CD4-positive, alpha-beta T cell treated with Interleukin-6 at 100 ng/mL for 8 hours (primary cell): ENCODE data around the gene PPP4R2.
A peak's percentile ranks its signal among the peaks of the same experiment; 100 is the strongest.

Source experiments
- DNase-seq: peaks from one replicate; pipeline ENCODE4 v3.0.0-alpha.2; 2020; ENCODE audit warnings: mixed read lengths, low spot score

Gene PPP4R2, protein sequence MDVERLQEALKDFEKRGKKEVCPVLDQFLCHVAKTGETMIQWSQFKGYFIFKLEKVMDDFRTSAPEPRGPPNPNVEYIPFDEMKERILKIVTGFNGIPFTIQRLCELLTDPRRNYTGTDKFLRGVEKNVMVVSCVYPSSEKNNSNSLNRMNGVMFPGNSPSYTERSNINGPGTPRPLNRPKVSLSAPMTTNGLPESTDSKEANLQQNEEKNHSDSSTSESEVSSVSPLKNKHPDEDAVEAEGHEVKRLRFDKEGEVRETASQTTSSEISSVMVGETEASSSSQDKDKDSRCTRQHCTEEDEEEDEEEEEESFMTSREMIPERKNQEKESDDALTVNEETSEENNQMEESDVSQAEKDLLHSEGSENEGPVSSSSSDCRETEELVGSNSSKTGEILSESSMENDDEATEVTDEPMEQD

DNA sequence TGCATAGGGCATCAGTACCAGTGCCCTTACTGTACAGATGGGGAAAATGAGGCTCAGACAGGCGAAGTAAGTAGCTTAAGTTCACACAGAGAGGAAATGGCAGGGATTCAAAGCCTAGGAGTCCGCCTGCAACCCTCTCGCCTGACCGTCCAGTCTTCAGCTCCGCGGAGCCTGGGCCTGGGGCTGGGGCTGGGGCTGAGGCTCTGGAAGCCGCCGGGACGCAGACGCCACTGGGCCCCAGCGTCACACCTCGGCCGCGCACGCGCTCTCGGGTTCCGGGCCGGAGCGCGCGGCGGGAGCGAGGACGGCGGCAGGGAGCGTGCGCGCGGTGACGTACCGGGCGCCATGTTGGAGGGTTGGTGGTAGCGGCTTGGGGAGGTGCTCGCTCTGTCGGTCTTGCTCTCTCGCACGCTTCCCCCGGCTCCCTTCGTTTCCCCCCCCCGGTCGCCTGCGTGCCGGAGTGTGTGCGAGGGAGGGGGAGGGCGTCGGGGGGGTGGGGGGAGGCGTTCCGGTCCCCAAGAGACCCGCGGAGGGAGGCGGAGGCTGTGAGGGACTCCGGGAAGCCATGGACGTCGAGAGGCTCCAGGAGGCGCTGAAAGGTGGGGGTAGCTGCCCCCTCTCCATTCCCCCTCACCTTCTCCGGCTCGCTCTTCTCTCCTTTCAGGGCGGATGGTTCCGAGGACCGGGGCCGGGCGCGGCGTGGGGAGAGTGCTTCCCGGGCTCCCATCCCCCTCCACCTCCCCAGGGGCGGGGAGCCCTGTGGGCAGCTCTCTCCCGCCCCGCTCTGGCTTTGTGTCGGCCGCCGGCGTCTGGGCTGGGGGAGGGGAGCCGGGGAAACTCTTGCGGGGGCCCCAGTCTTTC lies at the start of gene PPP4R2:
PPP4R2 (plus strand) TSS at position 339 of the 861 bp plus-strand sequence; CDS start at position 566, 227 bp downstream.
- peak; percentile 89 for DNase-seq

DNA sequence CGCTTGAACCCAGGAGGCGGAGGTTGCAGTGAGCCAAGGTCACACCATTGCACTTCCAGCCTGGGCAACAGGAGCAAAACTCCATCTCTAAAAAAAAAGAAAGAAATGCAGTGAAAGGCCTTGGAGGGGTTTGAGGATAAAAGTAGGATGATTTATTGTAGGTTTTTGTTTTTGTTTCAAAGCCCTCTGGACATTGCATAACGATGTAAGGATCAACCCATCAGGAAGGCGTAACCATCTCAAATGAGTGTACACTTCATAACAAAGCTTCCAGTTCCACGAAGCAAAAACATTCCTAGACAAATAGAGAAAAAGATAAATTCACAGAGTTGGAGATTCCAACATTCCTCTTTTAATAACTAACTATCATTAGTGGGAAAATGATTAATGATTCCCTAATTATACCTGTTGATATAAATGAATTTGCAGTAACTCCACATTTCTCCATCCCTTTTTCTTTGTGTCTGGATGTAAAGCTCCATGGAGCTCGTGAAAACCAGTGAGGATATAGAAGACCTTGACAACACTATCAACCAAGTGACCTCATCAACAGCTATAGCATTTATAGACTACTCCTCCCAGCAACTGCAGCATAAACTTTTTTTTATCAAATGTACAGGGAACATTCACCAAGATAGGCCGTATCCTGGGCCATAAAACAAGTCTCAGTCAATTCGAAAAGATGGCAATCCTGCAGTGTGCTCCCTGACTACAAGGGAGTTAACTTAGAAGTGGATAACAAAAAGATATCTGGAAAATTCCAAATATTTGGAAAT lies 48.7 kb upstream of the PPP4R2 start:
- no peak for DNase-seq

DNA sequence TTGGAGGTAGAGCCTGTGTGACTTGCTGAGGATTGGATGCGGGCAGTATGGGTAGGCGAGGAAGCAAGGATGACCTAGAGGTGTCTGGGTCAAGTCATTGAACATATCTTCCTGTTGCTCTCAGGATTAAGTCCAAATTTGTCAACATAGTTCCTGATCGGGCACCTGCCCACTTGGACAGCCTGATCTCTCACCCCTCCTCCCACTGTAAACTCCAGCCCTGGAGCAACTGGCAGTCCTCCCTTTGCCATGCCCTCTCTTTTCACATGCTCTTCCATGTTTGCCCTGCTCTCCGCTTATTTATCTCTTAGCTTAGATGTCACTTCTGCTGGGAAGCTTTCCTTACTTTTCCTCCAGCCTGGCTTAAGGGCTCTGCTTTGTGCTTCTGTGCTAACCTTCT lies 47.6 kb upstream of the PPP4R2 start:
- DNase-seq = no peak

DNA sequence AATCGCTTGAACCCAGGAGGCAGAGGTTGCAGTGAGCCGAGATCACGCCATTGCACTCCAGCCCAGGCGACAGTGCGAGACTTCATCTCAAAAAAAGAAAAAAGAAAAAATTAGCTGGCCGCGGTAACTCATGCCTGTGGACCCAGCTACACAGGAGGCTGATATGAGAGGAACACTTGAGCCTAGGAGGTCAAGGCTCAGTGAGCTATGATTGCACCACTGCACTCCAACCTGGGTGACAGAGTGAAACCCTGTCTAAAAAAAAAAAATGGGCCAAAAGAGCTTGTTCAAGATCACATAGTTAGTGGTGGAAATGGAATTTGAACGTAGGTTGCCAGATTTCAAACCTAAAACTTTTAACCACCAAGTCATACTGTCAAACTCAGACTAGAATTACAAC lies 46.2 kb upstream of the PPP4R2 start:
- DNase-seq = no peak

DNA sequence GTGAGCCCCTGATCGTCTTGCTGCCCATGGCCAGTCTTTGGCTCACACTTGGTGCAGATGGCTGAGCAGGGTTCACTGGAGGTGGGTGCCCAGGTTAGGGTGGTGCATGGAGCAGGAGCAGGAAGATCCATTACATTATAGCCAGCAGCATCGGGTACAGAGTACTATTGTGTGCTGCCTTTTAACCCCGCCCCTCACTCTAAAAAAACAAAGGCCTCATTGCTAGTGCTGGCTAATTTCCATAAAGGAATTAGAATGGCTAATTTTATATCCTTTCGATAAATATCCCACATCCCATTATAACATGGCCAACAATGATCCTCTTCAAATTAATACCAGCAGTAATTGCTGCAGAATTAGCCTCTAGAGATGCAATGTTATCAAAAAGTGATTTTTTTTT lies 45.8 kb upstream of the PPP4R2 start:
- no peak for DNase-seq

DNA sequence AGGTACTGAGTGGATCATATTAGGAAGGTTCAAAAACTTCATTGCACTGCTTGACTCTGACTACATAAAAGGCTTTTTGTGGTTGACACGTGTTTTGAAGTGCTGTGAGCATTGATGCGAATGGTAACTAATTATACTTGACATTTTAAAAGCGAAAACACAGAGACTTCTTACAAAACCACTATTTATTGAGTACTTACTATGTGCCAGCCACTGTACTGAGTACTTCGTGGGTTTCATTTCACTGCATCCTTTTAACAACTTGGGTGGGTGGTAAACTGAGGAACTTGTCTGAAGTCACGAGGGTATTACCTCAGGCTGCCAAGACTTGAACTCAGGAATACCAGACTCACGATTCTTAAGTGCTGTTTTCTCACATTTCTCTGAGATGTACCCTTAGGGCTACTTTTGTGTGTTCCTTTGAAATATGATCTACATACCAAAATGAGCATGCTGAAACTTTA lies 45.3 kb upstream of the PPP4R2 start:
- DNase-seq = no peak

DNA sequence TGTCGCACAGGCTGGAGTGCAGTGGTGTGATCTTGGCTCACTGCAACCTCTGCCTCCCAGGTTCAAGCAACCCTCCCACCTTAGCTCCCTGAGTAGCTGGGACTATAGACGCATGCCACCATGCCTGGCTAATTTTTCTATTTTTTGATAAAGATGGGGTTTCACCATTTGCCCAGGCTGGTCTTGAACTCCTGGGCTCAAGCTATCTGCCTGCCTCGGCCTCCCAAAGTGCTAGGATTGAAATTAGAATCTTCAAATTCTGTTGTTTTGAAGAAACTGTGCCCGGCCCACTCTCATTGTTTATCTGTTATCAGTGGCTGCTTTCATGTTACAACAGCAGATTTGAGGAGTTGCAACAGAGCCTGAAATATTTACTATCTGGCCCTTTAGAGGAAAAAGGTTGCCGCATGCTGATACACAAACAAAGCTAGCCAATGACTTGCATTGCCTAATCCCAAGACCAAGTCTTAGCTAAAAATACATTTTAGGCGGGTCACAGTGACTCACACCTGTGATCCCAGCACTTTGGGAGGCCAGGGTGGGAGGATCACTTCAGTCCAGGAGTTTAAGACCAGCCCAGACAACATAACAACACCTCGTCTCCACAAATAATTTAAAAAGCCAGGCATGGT lies 43.2 kb upstream of the PPP4R2 start:
- DNase-seq = no peak

DNA sequence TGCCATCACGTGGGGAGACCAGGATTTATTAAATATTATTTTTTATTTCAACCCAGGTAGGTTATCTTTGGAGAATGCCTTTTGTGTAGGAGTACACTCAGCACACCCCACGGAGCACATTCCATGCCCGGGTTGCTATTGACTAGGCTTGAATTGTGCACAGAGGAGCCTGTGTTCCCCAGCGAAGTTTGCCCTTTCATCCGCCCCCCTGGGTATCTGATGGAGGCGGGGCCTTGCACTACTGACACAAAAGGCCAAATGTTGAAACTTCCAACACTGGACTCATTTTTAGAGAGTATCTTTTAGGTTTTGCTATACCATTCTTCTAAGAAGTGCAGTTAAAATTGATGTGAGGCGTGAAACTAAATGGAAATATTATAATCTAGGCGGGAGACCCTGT lies 39.3 kb upstream of the PPP4R2 start:
- no peak for DNase-seq

DNA sequence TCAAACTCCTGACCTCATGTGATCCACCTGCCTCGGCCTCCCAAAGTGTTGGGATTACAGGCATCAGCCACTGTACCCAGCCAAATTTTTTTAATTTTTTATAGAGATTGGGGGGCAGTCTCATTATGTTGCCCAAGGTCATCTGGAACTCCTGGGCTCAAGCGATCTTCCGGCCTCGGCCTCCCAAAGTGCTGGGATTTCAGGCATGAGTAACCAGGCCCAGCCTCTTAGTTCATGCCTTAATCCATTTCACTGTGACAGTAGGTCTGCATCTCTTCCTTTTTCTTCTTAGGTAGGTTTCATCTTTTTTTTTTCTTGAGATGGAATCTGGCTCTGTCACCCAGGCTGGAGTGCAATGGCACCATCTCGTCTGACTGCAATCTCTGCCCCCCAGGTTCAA lies 37.3 kb upstream of the PPP4R2 start:
- no peak for DNase-seq

DNA sequence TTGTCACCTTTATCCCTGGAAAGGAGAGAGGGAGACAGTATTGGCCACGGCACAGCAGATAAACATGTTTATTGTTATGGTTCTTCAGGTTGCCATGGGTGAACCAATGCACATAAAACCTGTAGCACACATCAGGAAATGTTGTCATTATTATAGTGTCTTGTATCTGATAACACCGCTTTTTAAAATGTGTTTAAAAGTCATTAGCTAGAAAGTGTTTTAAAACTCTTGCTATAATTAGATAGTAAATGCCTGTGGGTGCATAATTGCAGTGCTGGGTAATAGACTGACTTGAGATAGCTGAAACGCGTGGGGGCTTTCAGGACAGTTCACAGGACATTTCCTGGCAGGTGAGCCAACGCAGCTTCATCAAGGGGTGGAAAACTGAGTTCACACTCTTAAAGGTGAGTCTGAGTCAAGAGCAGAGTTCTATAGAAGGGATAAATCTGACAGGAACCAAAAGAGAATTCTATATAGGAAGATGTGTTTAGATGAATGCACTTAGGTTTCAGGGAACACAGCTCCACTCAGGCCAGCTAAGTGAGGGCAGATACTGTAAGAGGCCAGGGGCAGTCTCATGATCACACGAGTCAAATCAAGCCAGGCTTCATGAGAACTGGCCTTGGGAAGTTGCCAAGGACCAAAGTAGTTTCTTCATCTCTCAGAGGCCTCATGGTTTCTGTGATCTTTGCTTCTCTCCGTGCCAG lies 35.6 kb upstream of the PPP4R2 start:
- DNase-seq = no peak

DNA sequence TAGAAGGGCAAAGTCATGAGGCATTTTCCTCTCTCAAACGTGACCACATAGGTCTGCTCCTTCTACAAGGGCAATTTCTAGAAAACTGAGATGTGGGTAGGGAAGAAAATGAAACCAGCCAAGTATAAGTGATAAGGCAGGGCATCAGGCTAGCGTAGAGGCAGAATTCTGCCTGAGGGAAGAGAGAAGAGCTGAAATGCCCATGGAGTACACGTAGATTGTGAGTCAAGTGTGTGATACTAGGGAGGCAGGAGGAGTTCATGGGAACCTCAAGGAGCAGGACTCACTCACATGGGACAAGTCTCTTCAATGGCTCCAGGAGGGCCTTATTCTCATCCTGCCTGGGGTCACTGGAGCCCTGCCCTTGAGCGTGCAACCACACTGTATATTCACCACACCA lies 34.9 kb upstream of the PPP4R2 start:
- DNase-seq = no peak

DNA sequence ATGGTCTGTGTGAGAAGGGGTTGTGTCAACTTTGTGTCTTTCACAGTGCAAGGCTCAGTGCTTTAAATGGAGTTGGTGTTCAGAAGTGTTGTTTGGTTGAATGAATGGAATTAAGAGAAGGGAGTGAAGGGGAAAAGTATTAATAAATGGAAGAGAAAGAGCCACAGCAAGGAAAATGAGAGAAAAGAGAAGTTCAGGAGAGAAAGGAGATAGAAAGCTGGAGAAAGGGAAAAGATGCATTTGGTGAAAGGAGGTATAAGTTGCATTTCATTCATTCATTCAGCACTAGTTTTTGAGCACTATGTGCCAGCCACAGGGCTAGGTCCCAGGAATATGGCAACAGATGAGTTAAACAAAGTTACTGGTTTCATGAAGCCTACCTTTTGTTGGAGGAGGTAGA lies 34.3 kb upstream of the PPP4R2 start:
- DNase-seq = no peak

DNA sequence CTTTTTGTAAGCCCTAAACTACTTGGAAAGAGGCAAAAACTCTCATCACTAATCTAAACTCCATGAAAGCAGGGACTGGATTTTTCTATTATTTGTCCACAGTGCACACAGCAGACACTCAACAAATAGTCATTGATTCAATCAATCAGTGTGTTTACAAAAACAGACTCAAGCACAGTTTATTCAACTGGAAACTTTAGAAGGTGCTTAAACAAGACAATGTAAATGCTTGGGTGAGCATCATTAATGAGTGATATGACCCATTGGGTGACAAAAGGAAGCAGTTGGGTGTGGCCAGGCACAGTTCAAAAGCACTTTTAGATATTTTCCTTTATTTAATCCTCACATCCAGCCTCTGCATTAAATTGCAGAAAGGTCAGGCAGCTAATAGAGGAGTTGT lies 32.0 kb upstream of the PPP4R2 start:
- DNase-seq = no peak

DNA sequence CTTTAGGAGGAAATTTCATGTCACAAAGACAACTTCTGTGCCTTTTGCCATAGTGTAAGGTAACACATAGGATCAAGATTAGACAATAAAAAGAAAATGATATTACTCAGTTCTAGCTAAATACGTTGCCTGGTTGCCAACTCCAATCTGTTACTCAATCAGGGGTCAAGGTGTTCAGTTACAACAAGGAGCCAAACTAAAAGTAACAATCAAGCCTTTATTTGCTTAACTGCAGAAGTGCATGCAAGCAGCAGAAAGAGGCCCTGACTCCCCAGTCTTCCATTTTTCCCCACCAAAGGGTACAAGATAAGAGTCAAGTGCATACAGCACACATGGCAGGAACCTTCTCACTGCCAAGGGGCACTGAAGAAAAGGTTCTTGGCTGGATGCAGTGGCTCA lies 28.3 kb upstream of the PPP4R2 start:
- DNase-seq = no peak

DNA sequence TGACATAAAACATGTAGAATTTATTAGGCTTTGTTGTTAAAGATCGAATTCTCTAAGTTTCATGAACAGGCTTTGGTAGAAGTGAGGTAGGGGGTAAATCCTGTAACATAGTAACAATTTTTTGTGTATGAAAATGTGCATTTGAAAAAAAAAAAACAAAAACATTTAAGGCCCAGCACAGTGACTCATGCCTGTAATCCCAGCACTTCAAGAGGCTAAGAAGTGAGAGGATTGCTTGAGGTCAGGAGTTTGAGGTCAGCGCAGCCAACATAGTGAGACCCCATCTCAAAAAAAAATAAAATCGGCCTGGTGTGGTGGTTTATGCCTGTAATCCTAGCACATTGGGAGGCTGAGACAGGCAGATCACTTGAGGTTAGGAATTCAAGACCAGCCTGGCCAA lies 26.8 kb upstream of the PPP4R2 start:
- DNase-seq = no peak

DNA sequence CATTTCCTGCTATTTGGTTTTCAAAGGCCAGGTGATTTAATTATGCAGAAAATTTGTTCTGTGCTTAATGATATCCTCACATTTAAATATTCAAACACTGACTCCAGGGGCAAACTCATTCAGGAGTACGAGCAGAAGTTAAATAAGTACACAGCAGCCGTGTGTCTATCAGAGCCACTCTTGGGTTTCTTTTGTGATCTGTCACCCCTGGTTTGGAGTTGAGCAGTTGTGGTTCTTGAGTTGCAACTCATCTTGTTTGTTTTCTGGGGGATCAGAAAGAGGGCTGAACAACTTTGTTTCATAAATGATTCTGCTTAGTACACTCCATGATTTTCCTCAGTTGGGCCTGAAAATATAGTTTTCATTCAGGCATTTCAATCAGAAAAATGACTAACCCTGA lies 25.7 kb upstream of the PPP4R2 start:
- DNase-seq = no peak

DNA sequence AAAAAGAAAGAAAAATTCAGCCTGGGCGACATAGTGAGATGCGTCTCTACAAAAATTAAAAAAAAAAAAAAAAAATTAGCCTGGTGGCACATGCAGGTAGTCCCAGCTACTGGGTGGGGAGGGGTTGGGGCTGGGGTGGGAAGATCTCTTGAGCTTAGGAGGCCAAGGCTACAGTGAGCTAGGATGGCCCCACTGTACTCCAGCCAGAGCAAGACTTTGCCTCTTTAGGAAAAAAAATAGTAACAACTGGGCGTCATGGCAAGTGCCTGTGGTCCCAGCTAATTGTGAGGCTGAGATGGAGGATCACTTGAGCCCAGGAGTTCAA lies 23.9 kb upstream of the PPP4R2 start:
- DNase-seq = no peak

DNA sequence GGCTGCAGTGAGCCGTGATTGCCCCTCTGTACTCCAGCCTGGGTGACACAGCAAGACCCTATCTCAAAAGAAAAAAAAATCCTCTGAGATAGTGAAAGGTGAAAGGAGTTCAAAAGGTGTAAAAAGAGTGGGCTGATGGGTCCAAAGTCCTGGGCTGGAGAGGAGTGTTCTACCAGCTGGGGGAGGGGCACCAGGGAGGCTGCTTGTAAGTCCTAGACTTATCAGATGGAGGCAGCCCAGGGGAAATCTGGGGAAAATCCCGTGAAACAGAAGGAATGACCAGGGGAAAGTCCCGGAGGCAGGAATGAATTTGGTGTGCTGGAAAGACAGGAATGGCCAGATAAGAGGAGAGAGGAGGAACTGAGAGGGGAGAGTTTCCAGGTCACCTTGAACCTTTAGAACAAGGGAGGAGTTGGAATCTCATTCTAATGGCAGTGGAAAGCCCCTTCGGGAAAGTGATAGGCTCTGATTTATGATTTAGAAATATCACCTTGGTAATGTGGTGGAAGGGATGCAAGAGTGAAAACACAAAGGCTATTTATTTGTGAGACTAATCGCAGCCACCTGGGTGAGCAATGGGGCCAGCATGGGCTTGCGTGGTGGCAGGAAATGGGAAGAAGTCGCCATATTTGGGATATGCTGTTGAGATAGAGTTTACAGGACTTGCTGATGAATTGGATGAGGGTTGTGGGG lies 23.4 kb upstream of the PPP4R2 start:
- DNase-seq = no peak

DNA sequence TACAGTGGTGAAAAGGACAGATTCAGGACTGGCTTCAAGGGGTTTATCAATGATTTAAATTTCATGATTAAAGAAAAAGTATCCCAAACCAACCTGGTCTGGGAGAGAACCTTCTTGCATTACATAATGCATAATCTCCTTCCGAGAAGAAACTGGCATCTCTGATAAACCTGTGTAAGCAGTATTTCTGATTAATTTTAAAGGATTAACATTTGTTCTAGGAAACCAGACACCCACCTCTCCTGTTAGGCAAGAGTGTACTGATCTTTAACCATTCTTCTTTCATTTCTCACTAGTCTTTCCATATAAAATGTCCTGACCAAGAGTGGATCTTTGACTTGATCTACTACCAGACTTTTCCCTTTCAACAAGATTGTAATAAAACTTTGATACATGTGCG lies 22.8 kb upstream of the PPP4R2 start:
- DNase-seq = no peak

DNA sequence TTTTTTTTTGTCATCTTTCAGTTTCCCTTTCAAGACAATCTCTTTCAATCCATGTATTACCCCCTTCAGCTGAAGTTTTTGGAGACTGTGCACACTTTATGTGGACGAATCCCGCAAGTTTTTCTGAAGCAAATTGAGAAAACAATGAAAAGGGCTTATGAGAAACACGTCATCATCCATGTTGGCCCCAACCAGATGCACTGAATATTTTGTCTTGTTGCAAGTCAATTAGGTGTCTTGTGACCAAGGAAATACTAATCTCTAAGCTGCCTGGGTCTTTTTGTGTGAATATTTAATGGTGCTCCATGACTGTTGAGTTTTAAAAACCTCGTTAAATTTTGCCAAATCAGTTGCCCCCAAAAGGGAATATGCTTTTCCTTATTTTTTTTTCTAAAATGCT lies 21.7 kb upstream of the PPP4R2 start:
- DNase-seq = no peak

DNA sequence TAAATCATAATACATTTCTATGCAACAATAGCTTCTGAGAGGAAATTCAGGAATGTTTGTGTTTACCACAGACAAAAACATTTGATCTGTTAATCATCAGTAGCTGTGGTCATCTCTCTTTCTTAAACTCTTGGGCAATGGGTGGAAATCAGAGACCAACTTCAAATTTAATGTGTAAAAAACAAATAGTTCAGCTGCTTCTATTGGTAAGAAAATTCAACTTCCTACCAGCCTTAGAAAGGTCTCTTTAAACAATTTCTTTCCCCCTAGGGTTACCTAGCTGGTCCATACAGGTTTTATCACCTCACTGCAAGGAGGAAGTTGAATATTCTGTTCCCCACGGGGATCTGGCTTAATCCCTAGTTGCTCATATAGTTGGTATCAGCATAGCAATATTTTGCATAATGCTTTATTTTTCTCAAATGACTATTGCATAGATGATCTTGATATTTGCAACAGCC lies 20.3 kb upstream of the PPP4R2 start:
- DNase-seq = no peak
